HK-2 (cell line): ENCODE results near the gene CAPN13.
A peak's percentile ranks its signal among the peaks of the same experiment; 100 is the strongest.

Source experiments
- DNase-seq: peaks from one replicate; pipeline ENCODE4 v3.0.0-alpha.2; 2018; ENCODE audit not compliant: unreplicated experiment

The CAPN13 gene

GRCh38 chr2:30764021-30764800, 43.0 kb downstream of the CAPN13 start:
- DNase-seq = no peak

DNA sequence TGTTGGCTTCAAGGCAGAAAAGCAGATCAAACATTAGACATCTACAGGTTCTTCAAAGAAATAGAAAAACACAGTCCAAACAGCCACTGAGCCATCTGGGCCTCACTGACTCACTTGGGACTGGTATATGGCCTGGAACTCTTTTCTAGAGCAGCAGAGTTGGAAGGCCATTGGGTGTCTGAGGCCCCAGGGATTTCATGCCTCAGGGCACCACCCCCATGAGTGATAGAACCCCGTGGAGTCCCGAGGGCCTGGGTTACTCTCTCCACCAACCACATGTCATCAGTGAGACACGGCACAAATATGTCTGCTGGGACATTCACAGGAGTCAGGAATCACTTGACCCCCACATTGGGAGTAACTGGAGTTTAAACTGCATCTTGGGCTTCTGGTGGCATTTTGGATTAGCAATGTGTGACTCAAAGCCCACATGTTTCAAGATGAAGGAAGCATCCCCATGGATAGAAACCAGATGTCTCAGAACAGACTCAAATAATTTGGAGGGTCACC, 44.0 kb downstream of the CAPN13 start:
- no peak for DNase-seq

GRCh38 chr2:30761226-30761625, 46.0 kb downstream of the CAPN13 start:
- no peak for DNase-seq

- DNase-seq = no peak
Observed at GRCh38 chr2:30759481-30759880, 47.8 kb downstream of the CAPN13 start.

- no peak for DNase-seq
Observed at GRCh38 chr2:30758191-30758651, 49.0 kb downstream of the CAPN13 start.

DNA sequence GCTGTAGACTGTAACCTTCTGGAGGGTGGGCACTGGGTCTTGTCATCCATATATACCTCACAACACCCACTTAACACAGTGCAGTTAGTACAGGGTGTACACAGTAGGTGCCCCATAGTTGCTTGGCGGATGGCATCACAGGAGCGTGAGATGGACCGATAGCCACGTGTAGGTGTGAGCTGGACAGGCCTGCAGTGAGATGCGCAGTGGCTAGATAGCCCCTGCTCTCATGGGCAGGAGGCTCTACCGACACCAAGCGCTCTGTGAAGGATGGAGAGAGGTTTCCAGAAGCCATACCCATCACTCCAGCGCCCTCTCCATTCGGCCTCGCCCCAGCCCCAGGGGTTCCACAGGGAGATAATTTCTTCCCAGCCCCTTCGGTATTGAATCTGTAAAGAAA, 49.5 kb downstream of the CAPN13 start:
- DNase-seq = no peak

DNA sequence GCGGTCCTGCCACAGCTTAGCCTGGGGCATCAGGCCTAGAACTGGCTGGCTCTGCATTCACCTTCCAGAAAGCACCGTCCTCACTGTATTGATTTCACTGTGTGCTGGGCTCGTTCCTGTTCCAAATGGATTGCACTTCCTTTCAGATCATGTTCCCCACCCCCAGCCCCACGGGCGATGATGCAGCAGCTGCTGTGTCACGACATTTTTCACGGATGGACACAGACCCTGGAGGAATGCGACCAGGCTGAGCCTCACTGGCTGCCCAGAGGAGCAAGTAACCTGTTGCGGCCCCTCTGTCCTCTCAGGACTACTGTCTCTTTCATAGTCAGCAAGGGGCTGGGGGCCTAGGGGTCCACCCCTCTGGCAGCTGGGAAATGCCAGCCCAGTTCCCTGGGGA, 50.3 kb downstream of the CAPN13 start:
- DNase-seq = no peak

- DNase-seq = peak; percentile 2
Observed at GRCh38 chr2:30756051-30756719, 51.1 kb downstream of the CAPN13 start.

- DNase-seq = no peak
Observed at GRCh38 chr2:30753630-30754029, 53.6 kb downstream of the CAPN13 start.

DNA sequence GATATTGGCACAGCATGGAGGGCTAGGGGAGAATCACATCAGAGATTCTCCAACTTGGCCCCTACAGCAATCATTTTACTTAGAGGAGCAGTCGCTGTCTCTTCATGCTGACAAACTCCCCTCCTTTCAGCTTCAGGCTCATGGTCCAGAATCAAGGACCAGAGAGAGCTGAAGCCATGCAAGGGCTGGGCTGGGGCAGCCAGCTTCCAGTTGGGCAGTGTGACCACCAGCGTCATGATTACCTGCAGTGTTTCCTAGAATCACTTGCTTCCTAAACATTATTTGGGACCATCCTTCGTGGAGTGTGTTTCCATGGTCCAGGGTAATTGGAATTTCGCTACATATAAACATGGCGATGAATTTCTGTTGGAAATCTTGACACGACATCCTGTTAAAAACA, 54.4 kb downstream of the CAPN13 start:
- no peak for DNase-seq

DNA sequence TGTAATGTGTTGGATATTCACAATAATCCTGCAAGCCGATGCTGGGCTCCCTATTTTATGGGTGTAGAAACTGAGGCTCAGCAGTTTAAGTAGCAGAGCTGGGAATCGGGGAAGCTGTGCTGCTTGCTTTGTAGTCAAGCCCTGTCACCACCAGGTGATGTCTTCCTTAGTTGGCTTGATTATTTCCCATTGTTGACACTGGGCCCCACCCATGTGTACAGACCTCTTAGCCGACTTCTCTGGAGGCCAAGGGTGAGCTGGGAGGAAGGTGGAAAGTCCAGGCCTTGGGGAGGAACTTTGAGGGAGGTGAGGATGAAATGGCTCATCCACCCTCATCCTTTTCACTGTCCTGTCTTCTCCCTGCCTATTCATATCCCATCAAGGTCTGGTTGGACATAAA, 60.0 kb downstream of the CAPN13 start:
- DNase-seq = no peak

- no peak for DNase-seq
Observed at GRCh38 chr2:30744823-30745222, 62.4 kb downstream of the CAPN13 start.

DNA sequence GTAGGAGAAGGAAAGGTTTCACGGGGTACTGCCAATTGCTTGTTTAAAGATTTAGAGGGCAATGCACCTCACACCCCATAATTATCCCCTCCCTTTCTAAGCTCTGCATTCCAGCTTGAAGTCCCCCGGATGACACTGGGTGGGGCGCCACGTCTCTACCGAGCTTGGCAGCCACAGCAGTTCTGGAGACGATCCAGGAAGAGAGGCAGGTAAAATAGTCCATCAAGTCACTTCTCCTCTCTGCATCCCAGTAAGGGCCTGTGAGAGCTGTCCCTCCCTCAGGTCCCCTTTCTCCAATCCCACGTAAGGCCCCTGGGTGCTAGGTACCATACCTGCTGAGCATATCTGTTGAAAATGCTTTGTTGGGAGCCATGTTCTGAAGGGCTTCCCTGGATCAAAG, 65.7 kb downstream of the CAPN13 start:
- DNase-seq = no peak

DNA sequence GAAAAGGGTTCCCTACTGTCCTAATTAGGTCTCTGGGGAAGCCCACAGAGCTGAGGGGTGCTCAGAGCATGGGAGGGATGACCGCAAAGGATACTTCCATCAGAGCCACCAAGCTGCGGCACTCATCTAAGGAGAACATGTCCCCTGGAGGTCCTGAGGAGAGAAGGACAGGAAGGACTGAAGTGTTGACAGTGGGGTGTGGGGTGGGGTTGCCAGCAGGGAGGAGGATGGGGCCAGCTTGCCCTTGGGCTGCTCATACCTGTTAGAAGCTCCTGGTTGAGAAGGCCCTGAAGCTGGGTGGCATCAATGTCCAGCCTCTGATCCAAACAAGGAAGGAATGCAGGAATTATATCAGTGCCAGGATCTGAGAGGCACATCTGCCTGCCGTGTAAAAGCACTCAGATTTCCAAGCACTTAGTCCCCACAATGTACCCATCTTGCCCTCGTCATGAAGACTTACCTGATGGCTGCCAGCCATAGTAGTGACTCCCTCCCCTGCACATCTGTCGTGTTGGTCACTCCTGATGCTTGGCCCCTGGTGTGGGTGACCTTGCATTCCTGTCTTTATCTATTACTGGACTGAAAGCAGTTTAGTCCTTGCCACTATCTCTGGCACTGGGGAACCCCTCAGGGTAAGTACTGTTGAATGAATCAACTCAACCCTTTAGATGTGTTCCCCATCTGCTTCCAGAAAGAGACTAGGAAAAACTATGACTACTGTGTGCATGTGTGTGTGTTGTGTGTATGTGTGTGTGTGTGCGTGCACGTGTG, 68.9 kb downstream of the CAPN13 start:
- DNase-seq = no peak

DNA sequence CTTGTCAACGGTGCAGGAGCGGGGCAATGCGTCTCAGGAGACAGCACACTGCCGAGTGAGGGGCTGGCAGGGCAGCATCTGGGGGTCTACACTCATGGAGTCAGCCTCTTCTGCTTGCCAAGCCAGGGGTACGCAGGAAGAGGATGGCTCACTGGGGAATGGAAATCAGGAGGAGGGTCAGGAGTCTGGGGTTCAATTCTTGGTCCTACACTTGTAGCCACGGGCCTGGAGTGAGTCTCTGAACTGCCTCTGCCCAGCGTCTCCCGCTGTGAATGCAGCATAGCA, 70.0 kb downstream of the CAPN13 start:
- DNase-seq = no peak

- no peak for DNase-seq
Observed at GRCh38 chr2:30736461-30737325, 70.6 kb downstream of the CAPN13 start.

- DNase-seq = no peak
Observed at GRCh38 chr2:30733876-30734520, 73.2 kb downstream of the CAPN13 start.

DNA sequence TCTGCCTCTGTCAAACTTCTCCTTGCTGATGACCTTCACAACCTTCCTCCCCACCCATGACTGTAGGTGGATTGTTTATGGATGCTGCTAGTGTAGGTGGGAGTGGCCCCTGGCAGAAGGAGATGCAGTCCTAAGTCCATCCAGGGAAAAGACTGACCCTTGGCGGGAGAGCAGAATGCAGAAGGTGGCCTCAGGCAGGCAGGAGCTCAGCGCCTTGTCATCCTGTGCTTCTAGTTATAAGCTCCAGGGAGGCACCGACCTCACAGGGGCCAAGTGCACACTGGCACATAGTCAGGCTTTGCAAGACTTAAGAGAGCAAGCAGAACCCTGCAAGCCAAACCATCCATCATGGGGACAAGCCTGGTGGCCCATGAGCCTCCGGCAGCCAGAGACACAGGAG, 74.4 kb downstream of the CAPN13 start:
- no peak for DNase-seq

GRCh38 chr2:30732376-30732775, 74.9 kb downstream of the CAPN13 start:
- no peak for DNase-seq

DNA sequence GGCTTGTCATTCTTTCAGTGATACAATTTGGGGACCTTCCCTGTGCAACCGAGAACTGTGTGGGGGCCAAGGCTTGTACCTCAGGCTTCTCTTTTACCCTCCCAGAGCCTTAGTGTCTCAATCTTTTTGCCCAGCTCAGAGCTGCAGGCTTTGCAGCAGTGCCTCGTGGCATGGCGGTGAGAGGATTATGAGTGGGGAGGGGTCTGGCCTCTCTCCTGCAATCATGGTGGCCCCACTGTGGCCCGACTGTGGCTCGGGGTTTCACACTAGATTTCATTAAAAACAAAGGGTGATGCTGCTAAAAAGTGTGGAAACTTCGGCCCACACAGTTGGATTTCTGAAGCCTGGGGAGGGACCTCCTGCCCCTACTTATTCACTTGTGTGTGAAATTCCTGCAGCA, 75.5 kb downstream of the CAPN13 start:
- no peak for DNase-seq
